Chondrocyte (in vitro differentiated cells): ENCODE data around the gene PIK3AP1. TPM values are rescaled to one million over a fixed set of nuclear protein-coding genes. Genes with fewer than 3 reads are reported as not detected.

ENCODE experiments used
- DNase-seq: peaks from one replicate; pipeline ENCODE4 v3.0.0; 2021; ENCODE audit warnings: mixed read lengths, low spot score
- H3K27ac Mint-ChIP-seq: one replicate; pipeline ENCODE4 v1.8.0; 2021; ENCODE audit warnings: mild to moderate bottlenecking, moderate library complexity, mixed read lengths; ENCODE audit not compliant: unreplicated experiment
- H3K27me3 Mint-ChIP-seq: 2 replicates; pipeline ENCODE4 v1.8.0; 2021; ENCODE audit warnings: low read depth, mixed read lengths
- H3K36me3 Mint-ChIP-seq: 2 replicates; pipeline ENCODE4 v1.8.0; 2021; ENCODE audit warnings: low read depth, mixed read lengths
- H3K4me1 Mint-ChIP-seq: 2 replicates; pipeline ENCODE4 v1.8.0; 2021; ENCODE audit warnings: low read depth, mild to moderate bottlenecking, mixed read lengths
- H3K4me3 Mint-ChIP-seq: one replicate; pipeline ENCODE4 v1.8.0; 2021; ENCODE audit warnings: mild to moderate bottlenecking, moderate library complexity, mixed read lengths; ENCODE audit not compliant: unreplicated experiment
- H3K9me3 Mint-ChIP-seq: 2 replicates; pipeline ENCODE4 v1.8.0; 2021; ENCODE audit warnings: low read depth, mixed read lengths
- total RNA-seq: library from RNA; stranded (reverse); gene quantifications from 3 replicates; pipeline ENCODE4 v1.2.1, GENCODE V29; 2021
- TF ChIP-seq, protein P1 (sequence below): fragments of 200-600 bp; sonication (generic); IDR thresholded peaks from 2 replicates; pipeline ENCODE4 v1.5.0; 2021; ENCODE audit warnings: antibody characterized with exemption, mild to moderate bottlenecking, moderate library complexity

The PIK3AP1 gene
- total RNA-seq, 1 donor from 2014 or later, result 9.9 TPM

DNA sequence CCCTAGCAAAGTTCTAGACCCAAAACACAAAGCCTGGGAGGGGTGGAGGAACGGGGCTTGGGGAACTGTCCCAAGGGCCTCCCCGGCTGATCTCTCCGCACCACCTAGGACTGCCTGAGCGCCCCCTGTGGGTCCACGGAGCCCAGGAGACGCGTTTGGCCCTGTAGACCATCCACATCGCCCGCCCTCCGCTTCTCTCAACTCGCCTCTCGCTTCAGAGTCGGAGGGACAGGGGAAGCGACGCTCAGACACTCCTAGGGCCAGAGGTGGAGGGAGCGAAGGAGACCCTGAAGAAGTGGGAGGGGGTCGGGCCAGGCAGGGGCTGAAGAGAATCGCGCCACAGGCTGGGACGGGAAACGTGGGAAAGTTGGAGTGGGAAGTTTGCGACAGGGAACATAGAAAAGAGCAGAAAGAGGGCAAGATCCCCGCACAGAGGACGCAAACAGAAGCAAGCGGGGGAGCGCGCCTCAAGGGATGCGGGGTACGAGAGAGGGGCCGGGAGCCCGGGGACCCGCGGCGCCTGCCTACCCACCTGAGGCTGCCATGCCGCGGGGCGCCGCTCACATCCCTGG lies 378 bp downstream of the PIK3AP1 start:
- H3K27ac Mint-ChIP-seq, result no peak overlapping the region
- H3K4me3 Mint-ChIP-seq, result peak overlapping the region; percentile 86
- DNase-seq, result no peak
- TF ChIP-seq, protein P1, sequence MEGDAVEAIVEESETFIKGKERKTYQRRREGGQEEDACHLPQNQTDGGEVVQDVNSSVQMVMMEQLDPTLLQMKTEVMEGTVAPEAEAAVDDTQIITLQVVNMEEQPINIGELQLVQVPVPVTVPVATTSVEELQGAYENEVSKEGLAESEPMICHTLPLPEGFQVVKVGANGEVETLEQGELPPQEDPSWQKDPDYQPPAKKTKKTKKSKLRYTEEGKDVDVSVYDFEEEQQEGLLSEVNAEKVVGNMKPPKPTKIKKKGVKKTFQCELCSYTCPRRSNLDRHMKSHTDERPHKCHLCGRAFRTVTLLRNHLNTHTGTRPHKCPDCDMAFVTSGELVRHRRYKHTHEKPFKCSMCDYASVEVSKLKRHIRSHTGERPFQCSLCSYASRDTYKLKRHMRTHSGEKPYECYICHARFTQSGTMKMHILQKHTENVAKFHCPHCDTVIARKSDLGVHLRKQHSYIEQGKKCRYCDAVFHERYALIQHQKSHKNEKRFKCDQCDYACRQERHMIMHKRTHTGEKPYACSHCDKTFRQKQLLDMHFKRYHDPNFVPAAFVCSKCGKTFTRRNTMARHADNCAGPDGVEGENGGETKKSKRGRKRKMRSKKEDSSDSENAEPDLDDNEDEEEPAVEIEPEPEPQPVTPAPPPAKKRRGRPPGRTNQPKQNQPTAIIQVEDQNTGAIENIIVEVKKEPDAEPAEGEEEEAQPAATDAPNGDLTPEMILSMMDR, result peak; percentile 72
- no peaks in the 10 kb centered on the region for H3K9me3 Mint-ChIP-seq
- H3K4me1 Mint-ChIP-seq, result peaks cover 12% of the 10 kb centered on the region
- H3K36me3 Mint-ChIP-seq, result peaks cover 2% of the 10 kb centered on the region
- H3K27me3 Mint-ChIP-seq, result peaks cover 6% of the 10 kb centered on the region

DNA sequence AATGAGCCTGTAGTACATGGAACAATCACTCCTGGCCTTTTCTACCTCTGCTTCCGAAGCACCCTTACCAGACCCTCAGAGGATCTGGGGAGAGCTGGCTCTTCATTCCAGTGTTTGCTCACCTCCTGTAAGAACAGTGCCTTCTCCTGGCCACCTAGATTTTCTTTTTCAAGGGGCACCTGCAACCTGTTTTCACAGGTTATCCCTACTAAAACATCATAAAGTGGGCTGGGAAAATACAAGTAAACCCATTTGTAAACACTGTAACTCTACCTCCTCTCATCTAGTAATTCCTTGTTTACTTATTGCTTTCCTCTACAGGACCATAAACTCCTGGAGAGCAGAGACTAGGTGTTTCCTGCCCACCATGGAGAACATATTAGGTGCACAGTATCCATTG lies 1.1 kb downstream of the PIK3AP1 start:
- no peaks in the 10 kb centered on the region for H3K9me3 Mint-ChIP-seq
- peaks cover 6% of the 10 kb centered on the region for H3K27me3 Mint-ChIP-seq
- peak overlapping the region; percentile 86 for H3K4me3 Mint-ChIP-seq
- TF ChIP-seq, protein P1, result no peak
- H3K4me1 Mint-ChIP-seq, result peaks cover 13% of the 10 kb centered on the region
- no peak for DNase-seq
- H3K27ac Mint-ChIP-seq, result no peak overlapping the region
- H3K36me3 Mint-ChIP-seq, result peaks cover 2% of the 10 kb centered on the region

DNA sequence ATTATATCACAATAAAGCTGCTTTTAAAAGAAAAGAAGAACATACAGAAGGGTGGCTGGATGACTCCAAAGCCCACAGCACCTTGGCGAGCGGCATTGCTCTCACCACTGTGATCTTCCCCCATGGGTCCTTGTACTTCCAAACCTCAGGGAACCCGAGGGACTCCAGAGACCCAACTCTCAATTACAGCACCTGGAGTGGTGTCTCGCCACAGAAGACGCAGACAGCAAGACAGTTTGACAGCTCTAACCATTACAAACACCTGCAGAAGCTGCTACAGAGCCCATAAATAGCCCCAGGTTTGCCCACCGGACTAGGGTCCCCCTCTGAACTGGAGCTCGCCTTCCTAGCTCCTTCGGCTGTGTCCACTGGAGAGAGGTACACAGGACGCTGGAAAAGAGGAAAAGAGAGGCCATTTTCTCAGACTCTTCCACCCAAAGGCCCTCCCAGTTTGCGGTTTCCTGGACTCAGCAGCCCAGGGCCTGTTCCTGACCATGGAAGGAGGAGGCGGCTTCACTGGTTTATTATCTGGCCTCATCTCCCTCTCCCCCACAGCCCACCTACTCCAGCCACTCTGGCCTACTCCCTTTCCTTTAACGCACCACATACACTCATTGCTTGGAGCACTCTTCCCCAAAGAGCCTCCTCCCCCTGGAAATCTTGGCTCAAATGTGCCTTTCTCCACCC lies 1.9 kb downstream of the PIK3AP1 start:
- Mint-ChIP-seq H3K4me3 (no peak overlapping the region), H3K27ac (no peak overlapping the region)

DNA sequence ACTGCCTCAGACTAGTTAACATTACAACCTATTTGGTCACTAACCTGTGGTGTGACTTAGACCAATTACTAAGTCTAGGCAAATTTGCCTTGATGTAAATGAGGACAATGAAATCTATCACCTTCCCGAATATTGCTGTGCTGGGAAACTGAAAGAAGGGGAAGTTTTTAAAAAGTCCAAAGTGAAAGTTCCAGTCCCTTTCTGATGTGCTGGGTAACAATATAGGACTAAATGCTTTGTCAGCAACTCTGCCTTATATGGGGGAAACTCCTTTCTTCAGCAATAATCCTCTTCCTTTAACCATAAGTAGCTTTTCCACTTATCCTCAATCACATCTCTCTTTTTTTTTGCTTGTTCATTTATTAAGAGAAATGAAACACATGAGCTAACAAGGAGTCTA lies 3.9 kb downstream of the PIK3AP1 start:
- Mint-ChIP-seq H3K9me3 (no peaks in the 10 kb centered on the region), H3K27ac (no peak overlapping the region), H3K27me3 (peaks cover 2% of the 10 kb centered on the region), H3K4me3 (no peak overlapping the region), H3K4me1 (peaks cover 15% of the 10 kb centered on the region), H3K36me3 (no peaks in the 10 kb centered on the region)
- no peak for DNase-seq
- TF ChIP-seq, protein P1, result no peak

More for the DNA sequence above, 1.9 kb downstream of the PIK3AP1 start:
- Mint-ChIP-seq H3K9me3 (no peaks in the 10 kb centered on the region), H3K4me1 (peaks cover 15% of the 10 kb centered on the region), H3K36me3 (peaks cover 2% of the 10 kb centered on the region), H3K27me3 (peaks cover 6% of the 10 kb centered on the region)
- TF ChIP-seq, protein P1, result no peak
- no peak for DNase-seq

DNA sequence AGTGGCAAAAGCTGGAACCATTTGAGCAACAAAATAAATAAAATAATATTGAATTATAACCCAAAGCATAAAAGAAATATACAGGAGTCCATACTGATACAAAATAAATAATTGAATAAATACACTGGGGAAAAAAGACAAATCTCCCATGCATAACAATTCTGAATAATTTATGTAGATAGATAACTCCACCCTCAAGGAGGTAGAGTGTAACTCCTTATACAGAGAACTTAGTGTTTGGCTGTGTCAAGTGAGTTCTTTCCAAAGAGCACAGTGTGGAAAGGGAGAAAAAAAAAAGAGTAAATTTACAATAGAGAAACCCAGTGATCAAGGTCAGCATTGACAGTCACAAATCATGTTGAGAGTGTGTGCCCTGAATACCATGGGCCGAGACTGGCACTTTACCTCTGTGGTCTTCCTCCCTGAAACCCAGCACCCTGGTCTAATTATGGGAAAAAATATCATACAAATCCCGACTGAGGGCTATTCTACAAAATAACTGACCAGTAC lies 5.5 kb downstream of the PIK3AP1 start:
- Mint-ChIP-seq H3K4me3 (no peak overlapping the region), H3K36me3 (no peaks in the 10 kb centered on the region)

More for the DNA sequence above, 5.5 kb downstream of the PIK3AP1 start:
- Mint-ChIP-seq H3K9me3 (no peaks in the 10 kb centered on the region), H3K4me1 (peaks cover 7% of the 10 kb centered on the region), H3K27me3 (no peaks in the 10 kb centered on the region), H3K27ac (no peak overlapping the region)
- TF ChIP-seq, protein P1, result no peak
- DNase-seq, result no peak
